ENCODE results near the gene WNT16. TPM values are rescaled to one million over a fixed set of nuclear protein-coding genes. Genes with fewer than 3 reads are reported as not detected.

Gene WNT16
- total and polyA plus RNA-seq, 2 of the 8 experiments (the other 6 are each of a cell fraction or from before 2014, with no cell fraction given), result 0.11 to 0.52 TPM

DNA sequence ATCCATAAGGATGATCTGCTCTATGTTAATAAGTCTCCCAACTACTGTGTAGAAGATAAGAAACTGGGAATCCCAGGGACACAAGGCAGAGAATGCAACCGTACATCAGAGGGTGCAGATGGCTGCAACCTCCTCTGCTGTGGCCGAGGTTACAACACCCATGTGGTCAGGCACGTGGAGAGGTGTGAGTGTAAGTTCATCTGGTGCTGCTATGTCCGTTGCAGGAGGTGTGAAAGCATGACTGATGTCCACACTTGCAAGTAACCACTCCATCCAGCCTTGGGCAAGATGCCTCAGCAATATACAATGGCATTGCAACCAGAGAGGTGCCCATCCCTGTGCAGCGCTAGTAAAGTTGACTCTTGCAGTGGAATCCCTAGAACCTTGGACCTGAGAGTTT is 10.3 kb downstream of the WNT16 start:
- H3K79me1 ChIP-seq (ENCODE audit: low read depth, low read length), result no peaks in the 10 kb centered on the region
- H2AK5ac ChIP-seq (ENCODE audit: low read depth, low read length), result no peak overlapping the region
- H4K20me1 ChIP-seq (replicated peaks in 1 of 2; ENCODE audit: control insufficient read depth in 1 of 2, insufficient read depth in 2 of 2, low read length in 2 of 2), result no peaks in the 10 kb centered on the region
- H3K27me3 ChIP-seq (replicated peaks in 1 of 4; ENCODE audit: control insufficient read depth in 3 of 4, extremely low read depth in 1 of 4, insufficient read depth in 3 of 4, low read length in 3 of 4), result no peaks in the 10 kb centered on the region
- H3K23me2 ChIP-seq (ENCODE audit: low read depth, low read length), result no peaks in the 10 kb centered on the region
- H2BK20ac ChIP-seq (ENCODE audit: low read length), result no peak overlapping the region
- POLR2A ChIA-PET (ENCODE audit: partially characterized antibody), result no interaction called here
- no peak overlapping the region for H3K4me3 ChIP-seq (ENCODE audit: extremely low read depth in 1 of 4, insufficient read depth in 2 of 4, low read depth in 3 of 4, low read length in 4 of 4)
- H2AFZ ChIP-seq (ENCODE audit: low read length), result no peak overlapping the region
- H4K8ac ChIP-seq (ENCODE audit: extremely low read depth, insufficient read depth, low read length), result no peak overlapping the region
- DNase-seq (ENCODE audit: low read depth in 1 of 2, low spot score in 2 of 2) (no peak), FAIRE-seq (no peak)
- H4K5ac ChIP-seq (ENCODE audit: insufficient read length, low read depth, low read length), result no peak overlapping the region
- no peak overlapping the region for H3K56ac ChIP-seq (replicated peaks; ENCODE audit: insufficient read length, low read depth, low read length)
- H3K18ac ChIP-seq (ENCODE audit: extremely low read depth, low read length), result no peak overlapping the region
- CTCF ChIA-PET (ENCODE audit: partially characterized antibody), result interaction anchor here (1.3 kb wide), 1 partner anchor 10 kb away, joined by 4 read pairs; the partner anchor contains the start of gene WNT16
- H3K36me3 ChIP-seq (ENCODE audit: control insufficient read depth in 2 of 4, insufficient read depth in 4 of 4, low read length in 3 of 4), result no peaks in the 10 kb centered on the region
- H3K4me2 ChIP-seq (ENCODE audit: insufficient read depth in 1 of 2, low read depth in 2 of 2, low read length in 2 of 2), result no peak overlapping the region
- H4K91ac ChIP-seq (replicated peaks; ENCODE audit: insufficient read length, low read length), result no peak overlapping the region
- no peak overlapping the region for H2BK5ac ChIP-seq (ENCODE audit: low read depth, low read length)
- no peaks in the 10 kb centered on the region for H3K4me1 ChIP-seq (replicated peaks in 1 of 4; ENCODE audit: control insufficient read depth in 3 of 4, insufficient read depth in 4 of 4, low read length in 3 of 4)
- H3K14ac ChIP-seq (ENCODE audit: insufficient read length), result no peak overlapping the region
- H2BK120ac ChIP-seq (replicated peaks; ENCODE audit: low read depth, low read length), result no peak overlapping the region
- no peaks in the 10 kb centered on the region for H3K79me2 ChIP-seq (ENCODE audit: control insufficient read depth in 1 of 2, insufficient read depth in 2 of 2, low read length in 2 of 2)
- H2BK15ac ChIP-seq (ENCODE audit: low read length), result no peak overlapping the region
- no peaks in the 10 kb centered on the region for H3K9me3 ChIP-seq (ENCODE audit: insufficient read depth in 2 of 2, low read depth in 1 of 2, low read length in 1 of 2)
- H3K4ac ChIP-seq (replicated peaks; ENCODE audit: insufficient read length, low read depth, low read length), result no peak overlapping the region
- TF ChIP-seq ZNF274 (IDR thresholded peaks at IDR 0.05; ENCODE audit: borderline replicate concordance, extremely low read depth, low read length) (no peak), YY1 (IDR thresholded peaks at IDR 0.05; ENCODE audit: low read depth, low read length) (no peak), JUND (IDR thresholded peaks at IDR 0.05; ENCODE audit: low read length) (no peak), GABPA (IDR thresholded peaks at IDR 0.05; ENCODE audit: borderline replicate concordance, insufficient read depth, low read length) (no peak), SIN3A (conservative IDR thresholded peaks at IDR 0.05 in 1 of 2, IDR thresholded peaks at IDR 0.05 in 1 of 2; ENCODE audit: low read depth in 1 of 2, low read length in 2 of 2) (no peak), SIRT6 (IDR thresholded peaks at IDR 0.05; ENCODE audit: low read length) (no peak), SUZ12 (IDR thresholded peaks at IDR 0.05; ENCODE audit: low read length) (no peak), FOSL1 (IDR thresholded peaks at IDR 0.05; ENCODE audit: insufficient read depth, low read depth, low read length) (no peak), TAF7 (optimal IDR thresholded peaks at IDR 0.05; ENCODE audit: borderline replicate concordance, low read depth, low read length) (no peak), RNF2 (IDR thresholded peaks at IDR 0.05; ENCODE audit: borderline replicate concordance, low read depth, low read length, missing control alignments, poor library complexity, severe bottlenecking) (no peak)
- no peak overlapping the region; the same call in 1 of the 2 replicates for H2BK12ac ChIP-seq (ENCODE audit: low read depth, low read length)
- no peak overlapping the region for H3K23ac ChIP-seq (ENCODE audit: insufficient read length)
- WGBS, 2 experiments (ENCODE audit: extremely low coverage in 1 of 2, insufficient coverage in 1 of 2, insufficient read length in 1 of 2, insufficient replicate concordance in 2 of 2, low coverage in 1 of 2, low lambda C conversion rate in 2 of 2, missing lambda C conversion rate in 1 of 2), result 89% methylated on average over 5 of the region's 5 CpGs; no CpG with 5 or more reads in 1 of the 2 experiments
- H3K9ac ChIP-seq (replicated peaks in 1 of 4; ENCODE audit: extremely low read depth in 1 of 4, low read depth in 3 of 4, low read length in 3 of 4), result no peak overlapping the region
- H3K27ac ChIP-seq (ENCODE audit: low read depth, low read length), result no peak overlapping the region

Measured in H1 (cell line).